Stimulated activated CD8-positive, alpha-beta memory T cell treated with anti-CD3 and anti-CD28 coated beads, Interleukin-4, amount 100 ng/mL, for 4 hours (primary cell): ENCODE measurements around the gene AGPAT1.
"Not testable (repeated sequence)": the region's sequence is repeated elsewhere in the genome, so short reads cannot be mapped to it uniquely, and the experiment has no call there.

ENCODE experiments used
- DNase-seq, 2 donors: peaks; one replicate each; pipeline ENCODE4 v3.0.0-alpha.2; 2020; ENCODE audit warnings: low read depth in 2 of 2, low spot score in 1 of 2

Gene AGPAT1

GRCh38 chr6:32187725-32188380 lies 12.0 kb upstream of the AGPAT1 start:
- DNase-seq: not testable (repeated sequence)

GRCh38 chr6:32187009-32187709 lies 11.3 kb upstream of the AGPAT1 start:
- no peak for DNase-seq

GRCh38 chr6:32186151-32186840 lies 10.4 kb upstream of the AGPAT1 start:
- DNase-seq: not testable (repeated sequence)

DNA sequence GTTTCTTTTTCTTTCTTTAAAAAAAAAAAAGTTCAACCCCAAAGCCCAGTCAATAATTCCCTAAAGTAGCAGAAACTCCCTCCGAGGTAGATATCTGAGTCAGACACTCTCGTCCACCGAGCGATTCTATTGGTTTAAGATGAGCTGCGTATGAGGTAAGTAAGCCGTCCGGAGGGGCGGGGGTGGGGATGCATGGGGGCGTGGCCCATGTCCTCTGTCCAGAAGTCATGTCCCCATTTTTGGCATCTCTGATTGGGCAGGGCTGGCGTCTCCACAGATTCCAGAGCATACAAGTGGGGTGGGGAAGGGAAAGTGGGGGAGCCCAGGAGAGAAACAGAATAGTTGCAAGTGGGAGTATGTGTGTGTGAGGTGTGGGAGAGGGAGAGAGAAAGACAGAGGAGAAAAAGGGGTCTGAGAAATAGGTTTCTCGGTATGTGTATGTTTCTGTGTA lies 9.8 kb upstream of the AGPAT1 start:
- DNase-seq: peak in 1 of 2 donors; percentile 27

- no peak for DNase-seq
These were observed 8.3 kb upstream of the AGPAT1 start, which contains the start of gene AGER for GRCh38 chr6:32184084-32184640. TSS of gene AGER (minus strand) at chr6:32184253. CDS start at chr6:32184222, 31 bp downstream.

- no peak for DNase-seq
These were observed 7.7 kb upstream of the AGPAT1 start for GRCh38 chr6:32183483-32184083.

- no peak for DNase-seq
These were observed 7.1 kb upstream of the AGPAT1 start for GRCh38 chr6:32183030-32183429.

GRCh38 chr6:32182555-32182981 lies 6.7 kb upstream of the AGPAT1 start:
- DNase-seq: no peak

DNA sequence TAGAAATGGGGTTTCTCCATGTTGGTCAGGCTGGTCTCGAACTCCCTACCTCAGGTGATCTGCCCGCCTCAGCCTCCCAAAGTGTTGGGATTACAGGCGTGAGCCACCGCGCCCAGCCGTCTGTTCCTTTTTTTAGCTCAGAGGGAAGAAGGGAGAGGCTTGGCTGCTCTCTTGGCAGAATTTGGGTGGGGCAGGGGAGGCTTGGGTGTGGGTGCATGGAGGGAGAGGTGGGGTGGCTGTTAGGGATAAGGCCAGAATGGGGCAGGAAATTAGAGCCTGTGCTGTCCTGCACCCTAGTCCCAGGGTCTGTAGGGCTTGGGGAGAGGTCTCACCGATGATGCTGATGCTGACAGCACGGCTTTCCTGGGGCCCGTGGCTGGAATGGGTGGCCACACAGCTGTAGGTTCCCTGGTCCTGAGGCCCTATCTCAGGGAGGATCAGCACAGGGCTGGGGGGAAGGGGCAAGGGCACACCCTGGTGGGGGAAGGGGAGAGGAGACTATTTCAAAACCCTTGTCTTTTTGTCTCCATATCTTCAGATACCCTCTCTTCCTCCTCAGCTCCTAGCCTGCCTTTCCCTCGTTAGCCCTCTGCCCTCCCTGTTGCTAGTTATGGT lies 6.1 kb upstream of the AGPAT1 start:
- DNase-seq: no peak

DNA sequence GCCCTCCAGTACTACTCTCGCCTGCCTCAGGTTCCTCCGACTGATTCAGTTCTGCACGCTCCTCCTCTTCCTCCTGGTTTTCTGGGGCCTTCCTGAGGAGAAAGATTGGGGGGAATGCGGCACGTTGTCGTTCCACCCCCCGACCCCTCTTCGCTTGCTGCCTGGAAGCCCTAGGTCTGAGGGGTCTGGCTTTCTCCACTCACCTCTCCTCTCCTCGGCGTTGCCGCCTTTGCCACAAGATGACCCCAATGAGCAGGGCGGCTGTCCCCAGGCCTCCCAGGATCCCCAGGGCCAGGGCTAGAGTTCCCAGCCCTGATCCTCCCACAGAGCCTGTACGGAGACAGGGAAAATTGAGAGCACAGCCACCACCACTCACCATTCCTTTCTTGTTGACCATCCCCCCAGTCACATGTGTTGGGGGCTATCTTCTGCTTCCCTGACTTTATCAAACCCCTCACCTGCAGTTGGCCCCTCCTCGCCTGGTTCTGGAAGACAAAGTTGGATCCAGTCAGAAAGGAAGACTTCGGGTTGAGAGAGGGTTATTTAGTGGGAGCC lies 5.3 kb upstream of the AGPAT1 start:
- no peak for DNase-seq

DNA sequence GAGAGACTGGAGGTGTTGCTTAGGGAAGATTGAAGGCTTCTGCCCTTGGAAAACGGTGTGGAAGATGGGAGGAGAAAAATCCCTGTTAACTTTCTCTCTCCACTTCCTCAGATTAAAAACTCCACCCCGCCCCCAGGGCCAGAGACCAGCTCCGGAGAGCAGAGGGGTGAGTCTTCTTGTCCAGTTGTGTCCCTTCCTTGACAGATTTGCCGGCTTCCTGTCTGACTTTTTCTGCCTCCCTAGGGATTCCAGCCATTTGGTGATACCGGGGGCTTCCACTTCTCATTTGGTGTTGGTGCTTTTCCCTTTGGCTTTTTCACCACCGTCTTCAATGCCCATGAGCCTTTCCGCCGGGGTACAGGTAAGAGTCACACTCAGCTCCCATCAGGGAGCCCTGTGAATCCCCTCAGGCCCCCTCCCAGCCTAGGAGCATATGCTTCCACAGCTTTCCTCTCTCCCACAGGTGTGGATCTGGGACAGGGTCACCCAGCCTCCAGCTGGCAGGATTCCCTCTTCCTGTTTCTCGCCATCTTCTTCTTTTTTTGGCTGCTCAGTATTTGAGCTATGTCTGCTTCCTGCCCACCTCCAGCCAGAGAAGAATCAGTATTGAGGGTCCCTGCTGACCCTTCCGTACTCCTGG lies 4.0 kb upstream of the AGPAT1 start:
- DNase-seq: no peak

DNA sequence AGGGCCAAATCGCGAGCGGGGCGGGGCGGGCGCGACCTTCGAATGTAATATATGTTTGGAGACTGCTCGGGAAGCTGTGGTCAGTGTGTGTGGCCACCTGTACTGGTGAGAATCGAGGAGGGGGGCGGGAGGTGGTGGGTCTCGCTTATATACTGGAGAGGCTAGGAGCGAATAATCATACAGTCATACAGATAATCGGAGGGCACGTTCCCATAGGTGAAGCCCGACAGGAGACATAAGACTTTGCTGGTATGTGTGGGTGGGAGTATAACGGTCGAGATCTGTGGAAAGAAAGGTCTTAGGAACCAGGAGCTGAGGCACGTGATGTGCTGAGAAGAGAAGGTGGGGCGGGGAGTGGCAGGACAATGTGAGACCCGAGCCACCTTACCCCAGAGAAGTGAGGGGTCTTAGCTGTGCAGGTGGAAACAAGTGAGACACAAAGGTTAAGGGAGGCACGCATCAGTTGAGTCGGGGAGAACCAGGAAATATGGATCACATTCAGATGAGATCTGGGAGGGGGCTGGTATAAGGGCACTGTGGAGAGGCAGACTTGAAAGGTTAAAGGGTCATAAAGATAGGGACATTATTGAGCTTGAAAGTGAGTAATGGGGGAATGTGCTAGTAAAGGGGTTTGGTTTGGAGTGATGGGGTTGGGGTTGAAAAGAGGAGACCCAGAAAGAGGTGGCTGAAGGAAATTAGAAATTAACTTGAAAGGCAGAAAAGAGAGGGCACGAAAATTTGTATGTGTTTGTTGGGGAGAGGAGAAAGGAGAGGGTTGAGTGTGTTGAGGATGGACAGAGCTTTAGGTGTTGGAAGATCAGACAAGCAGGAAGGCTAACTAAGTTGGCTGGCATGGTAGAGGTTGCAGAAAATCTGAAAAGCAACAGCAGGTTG lies 2.9 kb upstream of the AGPAT1 start:
- DNase-seq: no peak

DNA sequence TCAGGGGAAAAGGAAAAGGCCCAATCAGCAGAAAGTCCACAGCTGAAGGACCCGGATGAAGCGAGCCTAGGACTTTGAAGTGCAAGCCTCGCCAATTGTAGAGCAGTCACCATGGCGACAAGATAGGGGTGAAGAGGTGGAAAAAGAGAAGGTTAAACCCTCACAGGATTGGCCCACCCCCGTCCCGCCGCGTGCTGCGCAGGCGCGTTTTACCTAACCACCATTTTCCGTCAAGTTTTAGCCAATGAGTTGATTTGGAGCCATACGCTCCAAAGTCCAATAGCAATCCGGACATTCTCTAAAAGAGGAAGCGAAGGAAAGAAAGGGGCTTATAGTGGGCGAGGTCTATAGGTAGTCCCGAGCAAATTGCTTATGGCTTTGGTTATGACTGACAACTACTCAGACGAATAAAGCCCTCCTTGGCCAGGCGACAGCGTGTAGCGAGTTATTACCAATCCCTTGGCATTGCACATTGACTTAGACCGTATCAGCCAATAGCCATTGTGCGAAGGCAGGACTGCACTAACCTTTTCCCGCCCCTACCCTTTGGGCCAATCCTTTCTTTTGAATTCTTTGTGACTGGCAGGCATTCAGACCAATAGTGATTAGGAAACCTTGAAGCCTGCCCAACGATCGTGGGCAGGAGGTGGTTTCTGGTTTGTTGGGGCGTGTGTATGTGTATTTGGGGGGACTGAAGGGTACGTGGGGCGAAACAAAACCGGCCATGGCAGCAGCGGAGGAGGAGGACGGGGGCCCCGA lies 2.1 kb upstream of the AGPAT1 start, which contains the start of gene RNF5:
TSS of gene RNF5 (plus strand) at position 618 of the 759 bp plus-strand sequence. CDS start at position 725, 107 bp downstream.
- peak; percentile 78 to 86 for DNase-seq

GRCh38 chr6:32177183-32177787 lies 1.4 kb upstream of the AGPAT1 start:
- no peak for DNase-seq

DNA sequence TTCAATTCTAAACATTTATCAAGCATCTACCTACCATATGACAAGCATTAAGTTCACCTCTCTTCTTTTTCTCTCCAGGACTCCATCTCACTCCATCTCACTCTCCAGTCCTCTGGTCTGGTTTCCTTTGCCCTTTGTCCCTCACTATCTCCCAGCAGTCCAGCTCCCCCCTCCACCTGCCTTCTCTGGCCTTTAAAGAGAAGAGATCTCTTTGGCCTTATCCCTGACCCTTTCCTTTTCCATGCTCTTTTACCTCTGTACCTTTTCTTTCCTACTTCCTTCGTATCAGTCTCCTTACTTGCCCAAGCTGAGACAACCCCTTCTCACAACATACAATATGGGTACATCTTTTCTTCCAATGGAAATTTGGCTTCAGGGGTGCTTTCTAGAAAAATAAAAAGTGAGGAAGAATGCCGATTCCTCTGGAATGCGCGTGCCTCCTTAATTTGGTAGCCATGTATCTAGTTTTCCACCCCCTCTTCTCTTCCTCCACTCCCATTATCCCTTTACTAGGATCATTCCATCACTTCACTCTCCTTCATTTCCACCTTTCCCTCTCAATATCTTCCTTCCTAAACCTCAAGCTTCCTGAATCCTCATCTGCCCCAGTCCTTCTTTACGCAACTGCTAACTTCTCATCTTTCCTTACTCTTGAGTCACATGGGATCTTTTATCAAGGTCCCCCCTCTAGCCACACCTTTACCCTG lies 745 bp upstream of the AGPAT1 start:
- DNase-seq: no peak

GRCh38 chr6:32175322-32175710 lies 568 bp downstream of the AGPAT1 start:
- no peak for DNase-seq

- no peak for DNase-seq
These were observed 1.5 kb downstream of the AGPAT1 start for GRCh38 chr6:32174416-32174815.
